HFFc6 (cell line): ENCODE measurements around the gene MRPL3. TPM values are rescaled to one million over a fixed set of nuclear protein-coding genes. Genes with fewer than 3 reads are reported as not detected.

ENCODE experiments used
- DNase-seq: peaks from one replicate; pipeline ENCODE4 v3.0.0-alpha.2; 2018
- H3K27ac Mint-ChIP-seq: 2 replicates; pipeline ENCODE4 v1.8.0; 2020; ENCODE audit warnings: mild to moderate bottlenecking, mixed read lengths
- H3K27me3 Mint-ChIP-seq: 2 replicates; pipeline ENCODE4 v1.8.0; 2021; ENCODE audit warnings: mild to moderate bottlenecking, moderate library complexity, mixed read lengths; ENCODE audit not compliant: insufficient read depth
- H3K36me3 Mint-ChIP-seq: 2 replicates; pipeline ENCODE4 v1.8.0; 2021; ENCODE audit warnings: low read depth, mixed read lengths
- H3K4me1 Mint-ChIP-seq: 2 replicates; pipeline ENCODE4 v1.8.0; 2020; ENCODE audit warnings: low read depth, mixed read lengths
- H3K4me3 Mint-ChIP-seq: 2 replicates; pipeline ENCODE4 v1.8.0; 2020; ENCODE audit warnings: mild to moderate bottlenecking, moderate library complexity, mixed read lengths
- H3K9me3 Mint-ChIP-seq: 2 replicates; pipeline ENCODE4 v1.8.0; 2020; ENCODE audit warnings: mild to moderate bottlenecking, mixed read lengths
- total RNA-seq, 6 experiments: library from RNA; stranded (reverse); fragmentation: NEBNext Ultra II Directional; extraction: Animal tissue kit (Norgen Biotek cat#: 25700); gene quantifications; 2 replicates in 1 of 6; 3 replicates in 5 of 6; pipeline ENCODE4 v1.2.3, GENCODE V29; 2021
- TF ChIP-seq, protein P1 (sequence below): fragments of 200-600 bp; sonication (generic); IDR thresholded peaks from 2 replicates; pipeline ENCODE4 v1.5.0; 2021; ENCODE audit warnings: antibody characterized with exemption, mild to moderate bottlenecking

MRPL3 gene
- total RNA-seq, 6 experiments from 2014 or later = 98.7 to 125 (median 115) TPM

DNA sequence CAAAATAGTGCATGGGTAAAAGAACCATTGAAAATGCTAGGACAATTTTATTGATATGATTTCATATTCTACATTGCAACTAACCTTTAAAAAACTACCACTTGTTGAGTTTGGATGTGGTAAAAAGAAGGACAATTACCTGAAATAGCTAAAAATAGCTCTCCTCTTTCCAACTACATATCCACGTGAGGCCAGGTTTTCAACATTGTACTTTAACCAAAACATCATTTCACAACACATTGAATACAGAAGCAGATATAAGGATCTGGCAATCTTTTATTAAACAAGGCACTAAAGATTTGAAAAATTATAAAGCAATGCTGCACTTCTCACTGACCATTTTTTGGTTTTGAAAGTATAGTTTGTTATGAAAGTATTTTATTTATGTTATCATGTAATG lies 28.1 kb upstream of the MRPL3 start:
- DNase-seq = no peak
- no peaks in the 10 kb centered on the region for H3K36me3 Mint-ChIP-seq

DNA sequence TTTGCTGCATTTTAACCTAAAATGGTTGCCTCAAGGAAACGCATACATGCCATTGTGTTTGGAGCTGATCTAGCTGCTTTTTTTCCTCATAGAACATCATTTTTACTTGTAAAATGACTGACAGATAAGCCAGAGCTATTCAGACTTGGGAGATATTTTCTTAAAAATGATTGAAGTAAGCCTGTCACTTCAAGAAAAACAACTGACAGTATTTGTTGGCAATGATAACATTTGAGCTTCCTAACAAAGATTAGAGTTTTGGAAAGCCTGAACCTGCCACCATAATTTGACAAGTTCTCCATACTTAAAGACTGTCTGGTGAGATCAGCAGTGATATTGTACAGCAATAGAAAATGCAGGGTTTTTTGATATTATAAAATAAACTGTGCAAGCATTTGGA lies 27.6 kb upstream of the MRPL3 start:
- Mint-ChIP-seq H3K9me3 (no peaks in the 10 kb centered on the region), H3K36me3 (no peaks in the 10 kb centered on the region)
- TF ChIP-seq, protein P1, sequence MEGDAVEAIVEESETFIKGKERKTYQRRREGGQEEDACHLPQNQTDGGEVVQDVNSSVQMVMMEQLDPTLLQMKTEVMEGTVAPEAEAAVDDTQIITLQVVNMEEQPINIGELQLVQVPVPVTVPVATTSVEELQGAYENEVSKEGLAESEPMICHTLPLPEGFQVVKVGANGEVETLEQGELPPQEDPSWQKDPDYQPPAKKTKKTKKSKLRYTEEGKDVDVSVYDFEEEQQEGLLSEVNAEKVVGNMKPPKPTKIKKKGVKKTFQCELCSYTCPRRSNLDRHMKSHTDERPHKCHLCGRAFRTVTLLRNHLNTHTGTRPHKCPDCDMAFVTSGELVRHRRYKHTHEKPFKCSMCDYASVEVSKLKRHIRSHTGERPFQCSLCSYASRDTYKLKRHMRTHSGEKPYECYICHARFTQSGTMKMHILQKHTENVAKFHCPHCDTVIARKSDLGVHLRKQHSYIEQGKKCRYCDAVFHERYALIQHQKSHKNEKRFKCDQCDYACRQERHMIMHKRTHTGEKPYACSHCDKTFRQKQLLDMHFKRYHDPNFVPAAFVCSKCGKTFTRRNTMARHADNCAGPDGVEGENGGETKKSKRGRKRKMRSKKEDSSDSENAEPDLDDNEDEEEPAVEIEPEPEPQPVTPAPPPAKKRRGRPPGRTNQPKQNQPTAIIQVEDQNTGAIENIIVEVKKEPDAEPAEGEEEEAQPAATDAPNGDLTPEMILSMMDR = no peak

More for the DNA sequence above, 28.1 kb upstream of the MRPL3 start:
- H3K4me1 Mint-ChIP-seq = peaks cover 13% of the 10 kb centered on the region
- no peak overlapping the region for H3K4me3 Mint-ChIP-seq
- no peaks in the 10 kb centered on the region for H3K9me3 Mint-ChIP-seq
- TF ChIP-seq, protein P1 = no peak
- no peak overlapping the region for H3K27ac Mint-ChIP-seq
- H3K27me3 Mint-ChIP-seq = peaks cover 5% of the 10 kb centered on the region; the same call in 1 of the 2 replicates

DNA sequence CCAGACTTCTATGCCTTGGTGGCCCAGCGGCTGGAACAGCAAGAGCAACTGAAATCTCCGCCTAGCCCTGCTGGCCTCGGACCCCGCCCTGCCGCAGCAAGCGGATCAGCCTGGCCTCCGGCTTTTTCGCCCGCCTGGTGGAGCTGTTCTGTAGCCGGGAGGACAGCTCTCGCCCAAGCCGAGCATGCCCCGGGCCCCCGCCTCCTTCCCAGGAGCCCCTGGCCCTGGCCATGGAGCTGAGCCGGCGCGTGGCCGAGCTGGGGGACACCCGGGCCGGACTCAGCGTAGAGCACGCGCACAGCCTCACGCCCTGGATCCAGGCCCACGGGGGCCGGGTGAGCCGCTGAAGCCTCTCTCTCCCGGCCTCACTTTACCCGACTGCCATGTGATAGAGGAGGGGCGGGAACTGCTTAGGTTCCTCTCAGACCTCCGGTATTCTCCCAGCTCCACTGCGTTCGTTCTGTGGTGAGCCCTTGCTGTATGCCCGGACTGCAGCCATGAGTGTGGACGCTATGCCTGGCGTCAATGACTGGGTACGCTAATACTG lies 24.1 kb upstream of the MRPL3 start:
- Mint-ChIP-seq H3K4me1 (no peaks in the 10 kb centered on the region), H3K36me3 (no peaks in the 10 kb centered on the region), H3K27ac (no peak overlapping the region), H3K4me3 (0 out of 2 replicates have a peak overlapping the region, but pooled peaks have one; percentile 33), H3K9me3 (no peaks in the 10 kb centered on the region), H3K27me3 (peaks cover 5% of the 10 kb centered on the region)
- peak; percentile 24 for DNase-seq
- TF ChIP-seq, protein P1 = peak; percentile 63; the same call in 1 of the 2 replicates

More for the DNA sequence above, 27.6 kb upstream of the MRPL3 start:
- H3K27ac Mint-ChIP-seq = no peak overlapping the region
- peaks cover 9% of the 10 kb centered on the region for H3K4me1 Mint-ChIP-seq
- H3K4me3 Mint-ChIP-seq = no peak overlapping the region
- H3K27me3 Mint-ChIP-seq = peaks cover 5% of the 10 kb centered on the region
- DNase-seq = no peak

DNA sequence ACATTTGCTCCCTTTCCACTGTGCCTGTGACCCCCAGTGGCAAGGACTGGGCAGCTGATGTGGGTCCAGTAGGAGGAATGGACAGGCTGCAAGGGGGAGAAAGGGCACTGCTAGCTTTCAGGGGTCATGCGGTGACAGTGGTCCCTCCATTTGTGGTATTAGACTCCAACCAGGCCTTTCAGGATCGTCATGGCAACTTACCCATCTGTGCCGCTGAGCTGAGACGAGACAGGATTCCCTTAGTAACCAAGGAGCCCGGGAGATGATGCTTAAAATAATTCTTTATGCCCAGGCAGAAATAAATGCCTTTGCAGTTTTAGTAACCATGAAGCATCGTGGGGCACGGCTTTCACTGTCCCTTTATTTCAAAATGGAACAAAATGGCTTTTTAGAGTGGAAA lies 15.9 kb upstream of the MRPL3 start:
- no peak overlapping the region for H3K27ac Mint-ChIP-seq
- no peak overlapping the region for H3K4me3 Mint-ChIP-seq
- peaks cover 2% of the 10 kb centered on the region for H3K27me3 Mint-ChIP-seq
- TF ChIP-seq, protein P1 = no peak
- H3K9me3 Mint-ChIP-seq = no peaks in the 10 kb centered on the region; the same call in 1 of the 2 replicates
- no peaks in the 10 kb centered on the region for H3K4me1 Mint-ChIP-seq
- no peak for DNase-seq
- H3K36me3 Mint-ChIP-seq = no peaks in the 10 kb centered on the region

DNA sequence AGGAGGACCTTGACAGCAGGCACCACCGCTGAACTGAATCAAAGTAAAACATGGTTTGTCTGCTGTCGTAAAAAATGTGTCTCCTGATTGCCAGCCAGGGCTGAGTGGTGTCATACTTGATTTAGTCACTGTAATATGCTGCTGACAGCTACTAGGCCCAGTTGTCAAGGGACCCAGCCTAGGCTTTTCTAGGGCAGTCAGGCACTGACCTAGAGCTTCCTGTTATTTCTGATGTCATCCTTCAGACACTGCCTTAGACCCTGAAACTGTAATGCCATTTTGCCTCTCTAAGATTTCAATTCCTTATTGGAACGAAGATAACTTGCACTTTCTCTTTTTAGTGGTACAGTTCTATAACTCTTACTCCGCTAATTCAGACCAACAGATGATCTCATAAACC lies 2.6 kb upstream of the MRPL3 start:
- no peaks in the 10 kb centered on the region for H3K9me3 Mint-ChIP-seq
- H3K27me3 Mint-ChIP-seq = no peaks in the 10 kb centered on the region; the same call in 1 of the 2 replicates
- peaks cover 15% of the 10 kb centered on the region for H3K4me1 Mint-ChIP-seq
- TF ChIP-seq, protein P1 = no peak
- peaks cover 12% of the 10 kb centered on the region for H3K36me3 Mint-ChIP-seq
- no peak overlapping the region for H3K4me3 Mint-ChIP-seq
- no peak for DNase-seq
- H3K27ac Mint-ChIP-seq = no peak overlapping the region
